SU-DHL-6 (cell line): ENCODE data around the gene GALNT9.

Experiments
- EZH2phosphoT487 ChIP-seq: fragments of 200-600 bp; sonication (generic), shearing (Covaris generic); conservative IDR thresholded peaks from 2 replicates; pipeline ENCODE4 v1.6.1; 2018; ENCODE audit warnings: mild to moderate bottlenecking, antibody characterized with exemption, low read length, moderate library complexity, mixed read lengths
- TF ChIP-seq, protein P1 (sequence below): fragments of 200-600 bp; sonication (generic); IDR thresholded peaks from one replicate; pipeline ENCODE4 v1.5.1; 2017; ENCODE audit warnings: antibody characterized with exemption, mild to moderate bottlenecking, low read length, moderate library complexity; ENCODE audit not compliant: insufficient read depth, poor library complexity, severe bottlenecking

DNA sequence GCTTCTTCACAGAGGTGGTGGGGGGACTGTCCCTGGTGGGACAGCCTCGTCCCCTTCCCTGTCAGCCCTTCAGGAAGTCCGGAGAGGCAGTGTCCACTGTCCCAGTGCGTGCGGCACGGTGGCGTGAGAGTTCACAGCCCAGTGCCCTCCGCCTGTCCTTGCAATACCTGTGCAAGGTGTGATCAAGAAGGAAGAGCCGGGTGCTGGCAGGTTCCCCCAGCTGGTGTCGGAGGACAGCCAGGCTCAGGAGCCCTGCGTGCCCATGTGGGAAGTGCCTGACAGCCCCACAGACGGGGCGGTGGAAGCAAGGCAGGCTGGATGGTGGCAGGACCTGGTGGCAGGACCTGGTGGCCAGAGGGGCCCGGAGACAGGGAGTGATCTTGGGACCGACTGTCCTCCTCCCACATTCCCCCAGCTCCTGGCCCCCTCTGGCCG, 168.8 kb downstream of the GALNT9 start:
- no peak for TF ChIP-seq EZH2phosphoT487
- TF ChIP-seq, protein P1, sequence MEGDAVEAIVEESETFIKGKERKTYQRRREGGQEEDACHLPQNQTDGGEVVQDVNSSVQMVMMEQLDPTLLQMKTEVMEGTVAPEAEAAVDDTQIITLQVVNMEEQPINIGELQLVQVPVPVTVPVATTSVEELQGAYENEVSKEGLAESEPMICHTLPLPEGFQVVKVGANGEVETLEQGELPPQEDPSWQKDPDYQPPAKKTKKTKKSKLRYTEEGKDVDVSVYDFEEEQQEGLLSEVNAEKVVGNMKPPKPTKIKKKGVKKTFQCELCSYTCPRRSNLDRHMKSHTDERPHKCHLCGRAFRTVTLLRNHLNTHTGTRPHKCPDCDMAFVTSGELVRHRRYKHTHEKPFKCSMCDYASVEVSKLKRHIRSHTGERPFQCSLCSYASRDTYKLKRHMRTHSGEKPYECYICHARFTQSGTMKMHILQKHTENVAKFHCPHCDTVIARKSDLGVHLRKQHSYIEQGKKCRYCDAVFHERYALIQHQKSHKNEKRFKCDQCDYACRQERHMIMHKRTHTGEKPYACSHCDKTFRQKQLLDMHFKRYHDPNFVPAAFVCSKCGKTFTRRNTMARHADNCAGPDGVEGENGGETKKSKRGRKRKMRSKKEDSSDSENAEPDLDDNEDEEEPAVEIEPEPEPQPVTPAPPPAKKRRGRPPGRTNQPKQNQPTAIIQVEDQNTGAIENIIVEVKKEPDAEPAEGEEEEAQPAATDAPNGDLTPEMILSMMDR: no peak
